GM19025 (cell line): ENCODE data around the gene MRPS18B.
"Not testable (repeated sequence)": the region's sequence is repeated elsewhere in the genome, so short reads cannot be mapped to it uniquely, and the experiment has no call there.

Experiments
- ATAC-seq: cut with Tn5 transposase; IDR thresholded peaks from one replicate; pipeline ENCODE4 v1.9.1; 2021; ENCODE audit warnings: mild to moderate bottlenecking, low read depth, moderate library complexity; ENCODE audit not compliant: unreplicated experiment

Gene MRPS18B

DNA sequence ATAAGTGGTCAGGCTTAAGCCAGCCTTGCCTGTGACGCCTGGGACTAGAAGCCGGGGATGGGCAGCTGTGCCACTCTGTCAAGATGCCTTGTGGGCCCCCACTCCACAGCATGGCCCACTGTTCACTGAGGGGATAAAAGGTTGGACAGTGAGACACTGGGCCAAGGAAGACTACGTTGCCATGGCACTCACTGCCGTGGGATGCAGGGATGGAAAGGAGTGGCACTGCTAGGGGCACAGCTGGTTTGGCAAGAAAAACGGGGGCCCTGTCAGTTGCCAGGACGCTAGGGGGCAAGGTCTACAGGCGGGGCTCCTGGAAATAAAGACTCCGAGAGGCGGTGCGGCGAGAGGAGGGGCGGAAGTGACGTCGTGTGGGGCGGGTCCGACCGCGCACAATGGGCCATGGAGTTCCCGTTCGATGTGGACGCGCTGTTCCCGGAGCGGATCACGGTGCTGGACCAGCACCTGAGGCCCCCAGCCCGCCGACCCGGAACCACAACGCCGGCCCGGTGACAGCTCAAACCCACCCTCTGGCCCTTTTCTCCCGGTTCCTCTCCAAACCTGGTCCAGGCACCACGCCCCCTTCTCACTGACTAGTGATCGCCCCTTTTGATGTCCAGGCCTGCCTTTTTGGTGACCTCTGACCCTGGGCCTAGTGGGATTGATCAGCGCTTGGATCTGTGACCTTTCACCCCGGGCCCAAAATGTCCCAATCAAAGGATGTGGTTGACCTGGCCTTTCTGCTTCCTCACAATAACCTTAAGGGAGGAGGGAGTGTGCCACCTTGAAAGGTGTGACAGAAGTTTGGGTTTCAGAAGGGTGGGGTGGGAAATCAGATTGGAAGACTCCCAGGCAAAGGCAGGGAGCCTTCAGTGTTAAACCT lies 9.1 kb downstream of the MRPS18B start, which contains the start of gene ATAT1:
TSS of gene ATAT1 (plus strand) at position 391 of the 883 bp plus-strand sequence.
- ATAC-seq, result peak; percentile 87

DNA sequence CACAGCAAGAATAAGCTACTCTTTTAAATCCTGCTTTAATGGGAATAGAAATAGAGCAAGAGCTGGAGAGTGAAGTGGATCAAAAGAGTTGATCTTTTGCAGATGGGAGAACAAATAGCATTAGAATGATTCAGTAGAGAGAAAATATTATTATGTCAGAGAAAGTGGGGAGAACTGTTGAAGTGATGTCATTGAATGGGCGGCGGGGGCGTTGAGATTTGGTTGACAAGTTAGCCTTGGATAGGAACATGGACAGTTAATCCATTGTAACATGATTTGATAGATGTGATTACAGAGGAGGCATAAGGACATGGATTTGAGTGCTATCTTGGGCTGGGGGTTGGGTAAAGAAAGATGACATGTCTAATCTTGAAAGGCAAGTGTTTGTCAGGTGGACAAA lies 18.2 kb downstream of the MRPS18B start:
- no peak for ATAC-seq

DNA sequence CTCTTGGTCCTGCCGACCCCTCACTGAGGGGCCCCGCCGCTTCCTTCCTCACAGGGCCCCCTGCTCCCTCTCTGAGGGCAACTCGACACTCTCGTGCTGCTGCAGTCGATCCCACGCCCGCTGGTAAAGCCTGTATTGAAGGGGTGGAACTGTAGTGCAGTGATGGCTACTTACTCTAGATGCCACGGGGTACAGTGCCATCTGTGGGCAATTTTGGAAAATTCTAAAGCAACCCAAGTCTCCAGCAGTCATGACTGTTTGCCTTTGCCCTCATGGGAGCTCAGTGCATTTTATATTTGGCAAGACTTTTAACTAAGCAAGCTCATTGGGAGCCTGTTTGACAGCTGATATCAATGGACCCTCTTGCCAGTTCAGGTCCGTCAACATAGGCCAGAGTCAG lies 22.8 kb downstream of the MRPS18B start:
- no peak for ATAC-seq

DNA sequence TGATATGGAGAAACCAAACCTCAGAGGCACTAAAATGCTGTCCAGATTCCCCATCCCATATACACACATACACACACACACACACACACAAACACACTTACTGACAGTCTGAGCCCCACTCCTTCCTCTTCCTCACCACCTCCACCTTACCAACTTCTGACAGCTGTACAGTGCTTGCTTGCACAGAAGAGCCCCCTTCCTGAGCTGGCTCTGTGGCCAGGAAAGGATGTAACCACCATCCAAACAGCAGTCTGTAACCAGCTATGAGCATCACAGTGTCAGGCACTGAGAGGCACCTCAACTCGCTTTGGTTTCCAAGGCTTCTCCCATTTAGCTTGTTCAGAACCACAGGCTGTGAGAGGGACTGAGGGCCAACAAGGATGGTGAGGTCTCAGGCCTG lies 23.4 kb downstream of the MRPS18B start:
- ATAC-seq, result no peak

DNA sequence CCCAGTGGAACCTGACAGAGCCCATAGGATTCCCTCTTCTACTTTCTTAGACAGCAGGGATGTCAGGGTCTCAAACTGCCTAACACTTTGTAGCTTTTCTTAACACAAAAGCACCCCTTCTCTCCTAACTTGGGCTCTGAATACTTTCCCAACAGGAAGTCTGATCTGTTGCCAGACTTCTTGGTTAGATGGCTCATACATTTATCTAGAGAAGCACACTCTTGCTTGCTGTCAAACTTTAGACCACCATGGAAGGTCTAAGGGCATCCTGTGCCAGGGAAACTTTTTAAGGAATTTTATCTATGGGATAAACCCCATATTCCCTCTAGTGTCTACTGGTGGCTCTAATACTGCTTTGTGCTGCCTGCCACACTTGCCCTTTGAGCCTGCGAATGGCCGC lies 26.0 kb downstream of the MRPS18B start:
- no peak for ATAC-seq

DNA sequence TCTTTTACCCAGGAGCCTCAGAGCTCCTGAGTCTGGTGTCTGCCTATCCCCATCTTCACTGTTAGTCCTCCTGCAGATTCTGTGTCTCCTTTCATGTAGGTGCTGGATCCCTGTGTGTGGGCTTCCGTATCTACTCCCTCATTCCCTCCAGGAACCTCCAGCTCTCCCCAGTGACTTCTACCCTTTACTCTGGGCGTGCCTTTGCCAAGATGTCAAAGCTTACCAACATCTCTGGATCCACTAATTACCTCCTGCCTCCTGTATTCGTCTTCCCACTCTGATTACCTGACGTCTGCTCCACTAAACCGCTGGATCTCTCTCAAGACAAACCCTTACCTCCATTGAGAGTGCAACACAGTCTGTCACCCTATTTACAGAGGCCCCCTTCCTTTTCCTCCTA lies 27.1 kb downstream of the MRPS18B start:
- ATAC-seq, result no peak

DNA sequence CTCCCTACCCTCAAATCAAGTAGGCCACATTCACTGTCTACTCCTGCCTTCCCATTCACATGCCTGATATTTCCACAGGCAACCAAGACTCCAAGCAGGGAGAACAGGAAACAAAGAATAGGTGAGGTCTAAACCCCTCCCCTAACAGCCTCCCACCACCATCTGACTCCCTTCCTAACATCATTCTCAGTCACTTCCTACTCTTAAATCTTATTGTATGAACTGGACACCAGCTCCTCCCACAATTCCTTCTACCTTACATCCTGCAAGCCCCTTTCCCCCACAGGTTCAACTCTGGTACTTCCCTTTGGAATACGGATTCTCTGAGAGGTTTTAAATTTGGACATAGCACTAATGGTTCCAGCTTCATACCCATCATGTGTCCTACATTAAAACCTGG lies 28.3 kb downstream of the MRPS18B start:
- no peak for ATAC-seq

DNA sequence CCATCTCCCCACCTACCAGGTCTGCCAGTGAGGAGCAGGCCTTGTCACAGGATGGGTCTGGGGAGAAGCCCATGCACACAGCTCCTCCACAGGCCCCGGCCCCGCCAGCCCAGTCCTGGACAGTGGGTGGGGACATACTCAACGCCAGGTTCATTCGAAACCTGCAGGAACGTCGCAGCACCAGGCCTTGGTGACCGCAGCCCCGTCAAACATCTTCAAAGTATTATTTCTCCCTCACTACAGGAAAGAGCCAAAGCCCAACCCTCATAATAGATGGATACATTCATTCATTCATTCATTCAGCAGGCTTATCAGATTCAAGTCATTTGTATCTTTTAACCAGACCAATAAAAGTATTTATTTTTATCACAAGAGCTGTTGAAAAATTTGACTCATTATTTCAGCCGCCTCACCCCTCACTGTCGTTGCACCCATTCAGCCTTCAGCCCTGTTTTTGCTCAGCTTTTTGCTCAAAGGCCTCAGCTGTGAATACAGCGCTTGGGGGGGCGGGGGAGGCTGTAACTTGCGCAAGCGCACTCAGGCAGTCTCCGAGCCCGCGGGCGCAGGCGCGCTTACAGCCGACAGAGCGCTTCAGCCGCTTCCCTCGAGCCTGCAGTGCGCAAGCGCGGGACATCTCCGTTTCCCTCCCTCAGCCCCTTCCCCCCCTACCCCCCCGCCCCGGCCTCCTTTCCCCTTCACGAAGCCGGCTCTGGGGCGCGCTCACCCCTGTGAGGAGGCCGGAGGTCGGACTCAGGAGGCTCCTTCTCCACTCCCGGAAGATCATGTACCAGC lies 29.0 kb downstream of the MRPS18B start, which contains the start of gene C6orf136:
TSS of gene C6orf136 (plus strand) at position 684 of the 792 bp plus-strand sequence. CDS start at position 783, 99 bp downstream.
- peak; percentile 53 for ATAC-seq

DNA sequence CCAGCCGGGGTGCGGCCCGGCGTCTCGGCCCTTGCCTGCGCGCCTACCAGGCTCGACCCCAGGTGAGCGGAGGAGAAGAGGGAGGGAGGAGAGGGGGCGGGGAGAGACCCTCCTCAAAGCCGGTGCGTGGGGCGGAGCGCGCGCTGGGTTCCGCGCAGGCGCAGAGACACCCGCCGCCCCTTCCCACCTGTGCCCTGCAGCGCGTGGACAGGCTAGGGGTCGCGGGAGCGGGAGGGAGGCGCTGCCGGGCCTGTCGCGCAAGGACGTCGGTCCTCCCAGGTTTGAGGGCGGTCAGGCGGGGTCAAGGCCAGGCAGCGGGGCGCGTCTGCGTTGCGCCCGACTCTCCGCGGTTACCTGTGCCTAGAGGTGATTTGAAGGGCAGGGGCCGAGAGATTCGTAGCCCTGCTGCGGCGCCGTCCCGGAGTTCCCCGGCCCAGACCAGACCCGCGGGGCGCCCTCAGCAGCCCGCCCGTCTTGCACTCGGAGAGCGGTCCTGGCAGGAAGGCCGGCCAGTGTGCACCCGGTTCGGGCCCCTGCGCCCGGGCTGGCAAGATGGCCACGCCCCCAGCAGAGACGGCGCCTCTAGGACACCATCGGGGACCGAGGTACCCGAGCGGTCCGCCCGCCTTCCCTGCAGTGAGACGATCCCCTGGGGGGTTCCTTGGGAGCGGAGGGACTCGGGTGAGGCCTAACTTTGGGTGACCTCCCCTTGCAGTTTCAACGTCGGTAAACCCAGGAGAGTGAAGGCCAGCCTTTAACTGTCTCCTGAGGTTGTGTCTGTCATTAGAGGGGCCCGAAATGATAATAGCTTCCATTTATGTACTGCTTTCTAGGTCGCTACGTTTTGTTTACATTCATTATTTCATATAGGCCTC lies 29.8 kb downstream of the MRPS18B start:
- ATAC-seq, result peak; percentile 46

DNA sequence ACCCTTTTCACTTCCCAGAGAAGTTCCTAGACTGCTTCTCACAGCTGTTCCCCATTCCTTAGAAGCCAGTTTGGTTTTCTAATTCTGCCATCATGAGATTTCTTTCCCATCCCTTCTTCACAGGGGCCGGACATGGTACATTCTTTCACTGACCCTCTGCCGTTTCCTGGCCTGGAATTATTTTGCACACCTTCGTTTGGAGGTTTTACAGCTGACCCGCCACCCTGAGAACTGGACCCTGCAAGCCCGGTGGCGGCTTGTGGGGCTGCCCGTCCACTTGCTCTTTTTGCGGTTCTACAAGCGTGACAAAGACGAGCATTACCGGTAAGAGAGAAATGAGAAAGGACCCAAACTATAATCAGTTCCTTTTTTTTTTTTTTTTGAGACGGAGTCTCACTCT lies 33.5 kb downstream of the MRPS18B start:
- no peak for ATAC-seq

DNA sequence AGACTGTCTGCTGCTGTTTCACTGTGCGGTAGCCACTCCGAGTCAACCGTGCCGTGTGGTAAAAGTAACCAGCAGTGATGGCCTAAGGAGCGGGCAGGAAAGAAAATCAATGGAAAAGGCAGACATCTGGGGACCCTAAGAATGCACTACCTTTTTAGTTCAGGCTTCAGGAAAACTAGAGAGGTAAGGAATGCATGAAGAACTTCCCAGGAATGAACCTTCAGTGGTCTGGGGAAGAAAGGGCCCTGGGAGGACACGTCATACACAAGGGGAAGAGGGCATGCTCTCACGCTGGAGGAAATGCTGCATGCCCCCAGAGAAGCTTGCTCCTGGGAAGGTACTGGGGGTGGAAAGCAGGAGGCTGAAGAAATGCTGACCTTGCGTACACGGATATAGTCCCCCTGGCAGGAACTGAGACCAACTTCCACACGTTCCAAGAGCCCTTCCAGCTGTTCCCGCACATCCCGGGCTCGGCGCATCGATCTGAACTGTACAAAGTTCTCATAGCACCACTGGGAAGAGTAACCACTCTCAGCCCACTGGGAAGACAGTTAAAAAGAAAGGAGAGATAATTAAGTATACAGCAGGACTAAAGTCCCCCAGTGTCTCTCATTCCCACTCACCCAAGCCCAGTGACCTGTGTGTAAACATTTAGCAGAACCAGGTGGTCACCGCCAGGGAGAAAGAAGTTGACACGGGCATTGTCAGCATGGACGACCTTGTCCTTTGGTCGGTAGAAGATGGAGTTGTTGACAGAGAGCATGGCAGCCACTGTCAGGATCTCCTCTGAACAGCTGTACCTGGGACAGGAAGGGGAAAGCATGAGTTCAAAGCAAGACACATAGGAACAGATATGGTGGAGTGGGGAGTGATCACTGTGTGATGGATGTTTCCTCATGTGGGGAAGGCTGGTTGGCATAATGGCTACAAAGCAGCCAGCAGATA lies 37.4 kb downstream of the MRPS18B start:
- ATAC-seq, result no peak

DNA sequence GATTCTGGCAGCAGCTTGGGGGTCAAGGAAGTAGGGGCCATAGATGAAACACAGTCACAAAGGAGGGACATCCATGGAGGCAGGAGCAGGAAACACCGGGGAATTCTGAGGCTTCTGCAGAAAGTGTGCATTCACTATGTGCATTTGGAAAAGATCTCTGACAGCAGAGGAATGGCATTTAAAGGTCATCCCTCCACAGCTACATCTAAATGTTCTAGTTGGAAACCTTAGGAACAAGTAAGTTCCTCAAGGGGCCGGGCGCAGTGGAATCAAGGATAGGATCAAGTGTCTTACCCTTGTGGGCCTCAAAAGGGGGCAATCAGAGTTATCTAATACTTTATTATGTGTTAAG lies 38.1 kb downstream of the MRPS18B start:
- ATAC-seq, result no peak

DNA sequence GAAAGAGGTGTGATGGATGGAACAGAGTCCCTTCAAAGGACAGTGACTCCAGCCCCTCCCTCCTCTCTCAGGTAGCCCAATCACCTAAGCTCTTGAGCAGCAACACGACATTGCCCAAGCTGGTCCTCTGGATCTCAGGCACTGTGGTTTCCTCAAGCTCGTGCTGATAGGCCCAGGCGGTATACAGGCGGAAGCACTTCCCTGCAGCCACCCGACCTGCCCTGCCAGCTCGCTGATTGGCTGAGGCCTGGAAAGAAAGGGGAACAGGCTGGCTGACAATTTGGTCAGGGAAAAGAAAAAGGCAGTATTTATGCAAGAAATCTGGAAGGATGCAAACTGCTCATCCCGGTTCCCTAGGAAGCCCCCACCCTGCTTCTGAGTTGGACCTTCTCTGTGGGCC lies 38.9 kb downstream of the MRPS18B start:
- no peak for ATAC-seq

DNA sequence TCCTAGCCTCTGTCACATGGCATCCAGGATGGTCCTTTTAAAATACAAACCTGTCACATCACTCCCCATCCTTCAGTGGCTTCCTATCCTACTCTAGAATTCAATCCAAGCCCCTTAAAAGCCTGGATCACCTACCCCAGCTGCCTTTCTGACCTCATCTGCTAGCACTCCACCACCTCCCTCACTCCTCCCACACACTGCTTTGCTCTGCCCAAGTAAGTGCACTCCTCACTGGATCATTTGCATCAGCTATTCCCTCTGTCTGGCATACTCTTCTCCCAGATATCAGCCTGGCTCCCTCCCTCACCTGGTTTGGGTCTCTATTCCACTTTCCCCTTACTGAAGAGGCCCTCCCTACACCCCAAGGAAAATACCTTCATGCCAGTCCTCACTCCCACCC lies 39.8 kb downstream of the MRPS18B start:
- no peak for ATAC-seq

DNA sequence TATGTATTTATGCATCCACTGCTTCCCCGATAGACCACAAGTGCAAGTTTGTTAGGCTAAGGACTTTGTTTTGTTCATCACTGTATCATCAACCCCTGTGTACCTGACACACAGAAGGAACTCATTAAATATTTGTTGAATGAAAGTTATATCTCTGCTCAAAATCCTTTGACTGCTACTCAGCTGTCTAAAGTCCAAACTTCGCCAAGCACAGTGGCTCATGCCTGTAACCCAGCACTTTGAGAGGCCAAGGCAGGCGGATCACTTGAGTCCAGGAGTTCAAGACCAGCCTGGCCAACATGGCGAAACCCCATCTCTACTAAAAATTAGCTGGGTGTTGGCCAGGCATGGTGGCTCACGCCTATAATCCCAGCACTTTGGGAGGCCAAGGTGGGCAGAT lies 40.3 kb downstream of the MRPS18B start:
- not testable (repeated sequence) for ATAC-seq

DNA sequence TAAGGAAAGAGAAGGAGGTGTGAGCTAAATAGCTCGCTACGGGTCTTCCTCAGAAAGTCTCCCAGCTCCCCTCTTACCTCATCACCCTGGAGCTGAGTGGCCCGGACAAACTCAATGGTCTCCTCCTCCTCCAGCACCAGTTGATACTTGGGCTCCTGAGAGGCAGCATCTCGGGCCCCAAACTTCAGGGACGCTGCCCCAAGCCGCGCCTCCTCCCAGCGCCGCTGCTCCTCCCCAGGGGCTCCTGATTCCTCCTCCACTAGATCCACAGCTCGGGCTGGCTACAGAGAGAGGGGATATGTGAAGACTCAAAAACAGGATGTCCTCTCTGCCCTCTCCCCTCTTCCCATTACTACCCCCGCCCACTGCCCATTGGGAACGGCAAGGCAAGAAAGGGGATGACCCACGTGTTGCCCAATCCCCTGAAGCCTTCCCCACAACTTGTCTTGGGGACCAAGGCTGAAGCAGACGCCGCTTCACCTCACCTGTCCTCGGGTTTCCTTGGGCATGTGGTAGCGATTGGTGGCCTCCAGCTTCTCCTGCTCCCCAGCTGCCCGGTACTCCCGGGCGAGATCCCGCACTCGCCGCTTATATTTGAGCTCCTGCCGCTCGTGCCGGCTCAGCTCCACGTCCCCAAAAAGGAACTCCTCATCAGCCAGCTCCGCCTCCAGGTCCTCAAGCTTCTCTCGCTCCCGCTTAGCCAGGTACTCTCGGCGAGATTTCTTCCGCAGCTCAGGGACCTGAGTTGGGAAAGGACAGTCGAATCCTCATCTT lies 47.5 kb downstream of the MRPS18B start:
- no peak for ATAC-seq

DNA sequence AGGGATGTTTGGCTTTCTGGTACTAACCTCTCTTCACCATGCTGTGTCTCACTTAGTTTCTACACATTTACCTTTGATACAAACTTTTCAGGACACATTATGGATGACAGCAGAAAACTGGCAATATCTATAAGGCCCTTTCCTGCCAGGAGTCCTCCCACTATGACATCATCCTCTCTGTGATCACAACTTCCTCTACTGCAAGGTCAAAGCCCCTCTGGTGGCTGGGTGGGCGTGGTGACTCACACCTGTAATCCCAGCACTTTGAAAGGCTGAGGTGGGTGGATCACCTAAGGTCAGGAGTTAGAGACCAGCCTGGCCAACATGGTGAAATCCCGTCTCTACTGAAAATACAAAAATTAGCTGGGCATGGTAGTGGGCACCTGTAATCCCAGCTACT lies 48.7 kb downstream of the MRPS18B start:
- ATAC-seq, result not testable (repeated sequence)

DNA sequence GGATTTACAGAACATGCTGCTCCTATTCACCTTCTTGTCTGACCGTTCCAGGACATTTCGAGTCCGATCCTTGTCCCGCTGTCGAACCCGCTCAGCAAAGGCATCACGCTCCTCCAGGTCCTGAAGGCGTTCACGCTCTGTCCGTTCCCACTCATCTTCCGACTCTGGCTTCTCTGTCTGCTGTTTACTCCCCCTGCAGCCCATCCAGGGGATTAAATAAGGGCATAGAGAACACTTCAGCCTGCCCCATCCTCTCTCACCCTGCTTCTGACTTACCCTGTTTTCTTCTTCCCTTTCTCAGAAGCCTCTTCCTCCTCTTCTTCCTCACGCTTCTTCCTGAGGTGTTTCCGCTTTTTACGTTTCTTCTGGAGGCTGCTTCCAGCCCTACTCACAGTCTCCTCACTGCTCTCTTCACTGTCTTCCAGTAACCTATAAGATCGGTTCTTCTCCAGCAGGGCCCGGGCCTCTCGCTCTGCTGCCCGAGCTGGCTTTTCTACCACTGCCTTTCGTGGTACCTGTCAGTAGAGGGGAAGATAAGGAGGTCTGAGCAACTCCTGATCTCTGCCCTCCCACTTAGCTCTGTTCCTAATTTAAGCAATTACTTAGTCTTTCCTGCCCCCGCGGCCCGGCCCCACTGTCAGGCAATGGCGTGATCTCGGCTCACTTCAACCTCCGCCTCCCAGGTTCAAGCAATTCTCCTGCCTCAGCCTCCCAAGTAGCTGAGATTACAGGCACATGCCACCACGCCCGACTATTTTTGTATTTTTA lies 53.3 kb downstream of the MRPS18B start:
- ATAC-seq, result no peak
